Fibroblast of pulmonary artery (primary cell): ENCODE measurements around the gene MTERF4.
"Not testable (repeated sequence)": the region's sequence is repeated elsewhere in the genome, so short reads cannot be mapped to it uniquely, and the experiment has no call there.

ENCODE experiments used
- DNase-seq: peaks from one replicate; pipeline ENCODE4 v3.0.0-alpha.2; 2010; ENCODE audit warnings: low read depth
- H3K4me3 ChIP-seq: replicated peaks from 2 replicates; pipeline ENCODE4 v1.5.1; 2011; ENCODE audit warnings: low read depth, mild to moderate bottlenecking, control low read depth, low read length, moderate library complexity
- CTCF ChIP-seq: IDR thresholded peaks from 2 replicates; pipeline ENCODE4 v1.5.1; 2011; ENCODE audit warnings: mild to moderate bottlenecking, control low read depth, low read length, inconsistent platforms; ENCODE audit errors: missing control alignments

Gene MTERF4

GRCh38 chr2:241107031-241107783, 5.1 kb upstream of the MTERF4 start:
- no peak overlapping the region for H3K4me3 ChIP-seq
- no peak for TF ChIP-seq CTCF
- no peak for DNase-seq

- H3K4me3 ChIP-seq, result no peak overlapping the region
- DNase-seq, result no peak
- TF ChIP-seq CTCF, result no peak
Measured at GRCh38 chr2:241105641-241106040, 3.6 kb upstream of the MTERF4 start.

- not testable (repeated sequence) for H3K4me3 ChIP-seq, DNase-seq
Measured at GRCh38 chr2:241104611-241105010, 2.5 kb upstream of the MTERF4 start.

- peak overlapping the region; percentile 93 for H3K4me3 ChIP-seq
- no peak for DNase-seq
- TF ChIP-seq CTCF, result no peak
Measured at GRCh38 chr2:241103176-241103595, 1.1 kb upstream of the MTERF4 start.

GRCh38 chr2:241099246-241099645, 2.8 kb downstream of the MTERF4 start:
- no peak overlapping the region for H3K4me3 ChIP-seq
- no peak for DNase-seq
- TF ChIP-seq CTCF, result no peak

- H3K4me3 ChIP-seq, result no peak overlapping the region
- TF ChIP-seq CTCF, result no peak
- no peak for DNase-seq
Measured at GRCh38 chr2:241096979-241097378, 5.1 kb downstream of the MTERF4 start.

GRCh38 chr2:241095594-241096290, 6.3 kb downstream of the MTERF4 start:
- DNase-seq, result no peak
- TF ChIP-seq CTCF, result no peak
- H3K4me3 ChIP-seq, result no peak overlapping the region
